ENCODE measurements around the gene MAP3K2.

DNA sequence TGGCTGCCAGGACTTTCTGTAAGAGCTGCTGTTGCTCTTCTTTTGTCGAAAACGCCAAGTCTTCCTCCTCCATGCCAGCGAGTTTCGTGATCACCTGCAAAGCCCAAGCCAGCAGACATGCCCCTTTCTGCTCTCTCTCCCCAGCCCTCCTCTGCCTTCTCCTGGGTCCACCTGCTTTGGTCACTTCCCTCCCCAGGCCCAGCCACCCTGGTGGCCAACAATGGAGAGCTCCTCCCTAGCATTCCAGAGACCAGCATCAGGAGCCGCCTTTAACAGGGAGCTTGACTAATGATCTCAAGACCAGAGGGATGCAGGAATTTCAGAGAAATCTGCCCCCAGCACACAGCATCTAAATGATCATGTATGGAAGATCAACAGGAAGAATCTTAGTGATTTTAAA is 128.4 kb downstream of the MAP3K2 start:
- TF ChIP-seq, protein P1, sequence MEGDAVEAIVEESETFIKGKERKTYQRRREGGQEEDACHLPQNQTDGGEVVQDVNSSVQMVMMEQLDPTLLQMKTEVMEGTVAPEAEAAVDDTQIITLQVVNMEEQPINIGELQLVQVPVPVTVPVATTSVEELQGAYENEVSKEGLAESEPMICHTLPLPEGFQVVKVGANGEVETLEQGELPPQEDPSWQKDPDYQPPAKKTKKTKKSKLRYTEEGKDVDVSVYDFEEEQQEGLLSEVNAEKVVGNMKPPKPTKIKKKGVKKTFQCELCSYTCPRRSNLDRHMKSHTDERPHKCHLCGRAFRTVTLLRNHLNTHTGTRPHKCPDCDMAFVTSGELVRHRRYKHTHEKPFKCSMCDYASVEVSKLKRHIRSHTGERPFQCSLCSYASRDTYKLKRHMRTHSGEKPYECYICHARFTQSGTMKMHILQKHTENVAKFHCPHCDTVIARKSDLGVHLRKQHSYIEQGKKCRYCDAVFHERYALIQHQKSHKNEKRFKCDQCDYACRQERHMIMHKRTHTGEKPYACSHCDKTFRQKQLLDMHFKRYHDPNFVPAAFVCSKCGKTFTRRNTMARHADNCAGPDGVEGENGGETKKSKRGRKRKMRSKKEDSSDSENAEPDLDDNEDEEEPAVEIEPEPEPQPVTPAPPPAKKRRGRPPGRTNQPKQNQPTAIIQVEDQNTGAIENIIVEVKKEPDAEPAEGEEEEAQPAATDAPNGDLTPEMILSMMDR (conservative IDR thresholded peaks at IDR 0.05; ENCODE audit: low read depth, low read length), result no peak
- TF ChIP-seq POLR2A (IDR thresholded peaks at IDR 0.05; ENCODE audit: low read depth, low read length) (no peak), RAD21 (IDR thresholded peaks at IDR 0.05; ENCODE audit: low read length) (no peak), SMC3 (IDR thresholded peaks at IDR 0.05; ENCODE audit: low read depth, low read length) (no peak), MXI1 (IDR thresholded peaks at IDR 0.05; ENCODE audit: borderline replicate concordance, low read depth, low read length) (no peak), CHD1 (IDR thresholded peaks at IDR 0.05; ENCODE audit: low read depth, low read length) (no peak), CEBPB (IDR thresholded peaks at IDR 0.05; ENCODE audit: low read depth, low read length) (no peak), RCOR1 (IDR thresholded peaks at IDR 0.05; ENCODE audit: insufficient replicate concordance, low read length) (no peak), MAZ (IDR thresholded peaks at IDR 0.05; ENCODE audit: borderline replicate concordance, low read depth, low read length) (no peak)
- TF ChIP-seq, protein P2, sequence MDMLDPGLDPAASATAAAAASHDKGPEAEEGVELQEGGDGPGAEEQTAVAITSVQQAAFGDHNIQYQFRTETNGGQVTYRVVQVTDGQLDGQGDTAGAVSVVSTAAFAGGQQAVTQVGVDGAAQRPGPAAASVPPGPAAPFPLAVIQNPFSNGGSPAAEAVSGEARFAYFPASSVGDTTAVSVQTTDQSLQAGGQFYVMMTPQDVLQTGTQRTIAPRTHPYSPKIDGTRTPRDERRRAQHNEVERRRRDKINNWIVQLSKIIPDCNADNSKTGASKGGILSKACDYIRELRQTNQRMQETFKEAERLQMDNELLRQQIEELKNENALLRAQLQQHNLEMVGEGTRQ (IDR thresholded peaks at IDR 0.05; ENCODE audit: low read depth, low read length), result no peak
- TF ChIP-seq, protein P3, sequence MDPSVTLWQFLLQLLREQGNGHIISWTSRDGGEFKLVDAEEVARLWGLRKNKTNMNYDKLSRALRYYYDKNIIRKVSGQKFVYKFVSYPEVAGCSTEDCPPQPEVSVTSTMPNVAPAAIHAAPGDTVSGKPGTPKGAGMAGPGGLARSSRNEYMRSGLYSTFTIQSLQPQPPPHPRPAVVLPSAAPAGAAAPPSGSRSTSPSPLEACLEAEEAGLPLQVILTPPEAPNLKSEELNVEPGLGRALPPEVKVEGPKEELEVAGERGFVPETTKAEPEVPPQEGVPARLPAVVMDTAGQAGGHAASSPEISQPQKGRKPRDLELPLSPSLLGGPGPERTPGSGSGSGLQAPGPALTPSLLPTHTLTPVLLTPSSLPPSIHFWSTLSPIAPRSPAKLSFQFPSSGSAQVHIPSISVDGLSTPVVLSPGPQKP (IDR thresholded peaks at IDR 0.05; ENCODE audit: borderline replicate concordance, low read depth, low read length), result no peak
